ENCODE data around the gene FLT1. TPM values are rescaled to one million over a fixed set of nuclear protein-coding genes. Genes with fewer than 3 reads are reported as not detected.

FLT1 gene
- total RNA-seq, 1 donor from 2014 or later = 0.47 TPM

GRCh38 chr13:28370448-28370847 lies 124.5 kb downstream of the FLT1 start:
- H3K4me1 Mint-ChIP-seq = no peaks in the 10 kb centered on the region
- H3K36me3 ChIP-seq = no peaks in the 10 kb centered on the region

GRCh38 chr13:28358708-28359107 lies 136.2 kb downstream of the FLT1 start:
- Mint-ChIP-seq H3K27ac (no peak overlapping the region), H3K4me3 (no peak overlapping the region), H3K27me3 (ENCODE audit: insufficient read depth, low read depth) (no peaks in the 10 kb centered on the region), H3K9me3 (no peaks in the 10 kb centered on the region), H3K4me1 (peaks cover 3% of the 10 kb centered on the region), H3K36me3 (no peaks in the 10 kb centered on the region)
- Histone ChIP-seq H3K27me3 (no peaks in the 10 kb centered on the region), H3K36me3 (no peaks in the 10 kb centered on the region), H3K9ac (no peak overlapping the region), H3K4me1 (no peaks in the 10 kb centered on the region), H3K4me3 (no peak overlapping the region), H4K20me1 (ENCODE audit: low read depth) (no peaks in the 10 kb centered on the region), H3K4me2 (no peak overlapping the region), H2AFZ (replicated peaks) (no peak overlapping the region), H3K27ac (no peak overlapping the region), H3K9me3 (ENCODE audit: low read depth) (no peaks in the 10 kb centered on the region), H3F3A (ENCODE audit: low read depth) (no peaks in the 10 kb centered on the region), H3K79me2 (ENCODE audit: low read depth) (no peaks in the 10 kb centered on the region)
- DNase-seq (ENCODE audit: low spot score) = no peak
- TF ChIP-seq EZH2 (IDR thresholded peaks at IDR 0.05) = no peak
- TF ChIP-seq EZH2phosphoT487 (IDR thresholded peaks at IDR 0.05) = no peak
- no peak for TF ChIP-seq CTCF (IDR thresholded peaks at IDR 0.05)

More at GRCh38 chr13:28370448-28370847, 124.5 kb downstream of the FLT1 start:
- H3K36me3 Mint-ChIP-seq = no peaks in the 10 kb centered on the region
- H4K20me1 ChIP-seq (ENCODE audit: low read depth) = no peaks in the 10 kb centered on the region
- H3K9me3 Mint-ChIP-seq = no peaks in the 10 kb centered on the region
- H3K4me3 ChIP-seq = no peak overlapping the region
- TF ChIP-seq EZH2 (IDR thresholded peaks at IDR 0.05) = no peak
- no peak for DNase-seq (ENCODE audit: low spot score)
- no peaks in the 10 kb centered on the region for H3K4me1 ChIP-seq
- H3K9me3 ChIP-seq (ENCODE audit: low read depth) = no peaks in the 10 kb centered on the region
- no peaks in the 10 kb centered on the region for H3F3A ChIP-seq (ENCODE audit: low read depth)
- H3K27me3 Mint-ChIP-seq (ENCODE audit: insufficient read depth, low read depth) = peaks cover 6% of the 10 kb centered on the region
- H2AFZ ChIP-seq (replicated peaks) = no peak overlapping the region
- H3K4me3 Mint-ChIP-seq = no peak overlapping the region
- H3K27ac ChIP-seq = no peak overlapping the region
- no peak overlapping the region for H3K9ac ChIP-seq
- no peaks in the 10 kb centered on the region for H3K79me2 ChIP-seq (ENCODE audit: low read depth)
- no peak overlapping the region for H3K27ac Mint-ChIP-seq
- no peaks in the 10 kb centered on the region for H3K27me3 ChIP-seq
- H3K4me2 ChIP-seq = no peak overlapping the region

DNA sequence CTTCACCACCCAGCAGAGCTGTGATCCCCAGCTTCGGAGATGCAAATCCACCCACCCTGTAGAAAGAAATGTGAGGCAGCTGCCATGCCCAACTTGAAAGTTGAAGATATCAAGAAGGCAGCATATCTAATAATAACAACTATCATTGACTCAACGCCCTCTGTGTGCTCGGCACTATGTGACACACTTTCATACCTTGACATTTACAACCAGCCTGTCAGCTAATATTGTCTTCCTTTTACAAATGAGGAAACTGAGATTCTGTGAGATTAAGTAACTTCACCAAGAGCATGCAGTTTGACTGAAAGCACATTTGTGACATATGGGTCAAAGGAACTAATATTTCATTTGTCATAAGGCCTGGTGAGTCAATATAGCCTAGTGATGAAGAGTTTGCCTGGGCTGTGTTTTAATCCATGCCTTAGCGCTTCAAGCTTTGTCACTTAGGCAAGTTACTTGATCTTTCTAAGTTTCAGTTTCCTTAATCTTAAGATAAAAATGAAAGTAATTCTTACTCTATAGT lies 137.0 kb downstream of the FLT1 start:
- no peaks in the 10 kb centered on the region for H3K36me3 ChIP-seq
- no peaks in the 10 kb centered on the region for H3F3A ChIP-seq (ENCODE audit: low read depth)
- no peaks in the 10 kb centered on the region for H4K20me1 ChIP-seq (ENCODE audit: low read depth)
- H3K4me2 ChIP-seq = no peak overlapping the region
- no peaks in the 10 kb centered on the region for H3K9me3 Mint-ChIP-seq
- H3K27ac ChIP-seq = no peak overlapping the region
- no peaks in the 10 kb centered on the region for H3K27me3 ChIP-seq
- no peaks in the 10 kb centered on the region for H3K36me3 Mint-ChIP-seq
- H3K9ac ChIP-seq = no peak overlapping the region
- H3K4me3 ChIP-seq = no peak overlapping the region
- TF ChIP-seq CTCF (IDR thresholded peaks at IDR 0.05) = no peak
- TF ChIP-seq EZH2phosphoT487 (IDR thresholded peaks at IDR 0.05) = no peak
- TF ChIP-seq EZH2 (IDR thresholded peaks at IDR 0.05) = no peak
- H3K27ac Mint-ChIP-seq = no peak overlapping the region
- DNase-seq (ENCODE audit: low spot score) = no peak
- no peaks in the 10 kb centered on the region for H3K9me3 ChIP-seq (ENCODE audit: low read depth)
- H3K4me1 ChIP-seq = no peaks in the 10 kb centered on the region
- H3K4me1 Mint-ChIP-seq = peaks cover 3% of the 10 kb centered on the region
- H3K4me3 Mint-ChIP-seq = no peak overlapping the region
- H3K27me3 Mint-ChIP-seq (ENCODE audit: insufficient read depth, low read depth) = no peaks in the 10 kb centered on the region
- no peak overlapping the region for H2AFZ ChIP-seq (replicated peaks)
- H3K79me2 ChIP-seq (ENCODE audit: low read depth) = no peaks in the 10 kb centered on the region

DNA sequence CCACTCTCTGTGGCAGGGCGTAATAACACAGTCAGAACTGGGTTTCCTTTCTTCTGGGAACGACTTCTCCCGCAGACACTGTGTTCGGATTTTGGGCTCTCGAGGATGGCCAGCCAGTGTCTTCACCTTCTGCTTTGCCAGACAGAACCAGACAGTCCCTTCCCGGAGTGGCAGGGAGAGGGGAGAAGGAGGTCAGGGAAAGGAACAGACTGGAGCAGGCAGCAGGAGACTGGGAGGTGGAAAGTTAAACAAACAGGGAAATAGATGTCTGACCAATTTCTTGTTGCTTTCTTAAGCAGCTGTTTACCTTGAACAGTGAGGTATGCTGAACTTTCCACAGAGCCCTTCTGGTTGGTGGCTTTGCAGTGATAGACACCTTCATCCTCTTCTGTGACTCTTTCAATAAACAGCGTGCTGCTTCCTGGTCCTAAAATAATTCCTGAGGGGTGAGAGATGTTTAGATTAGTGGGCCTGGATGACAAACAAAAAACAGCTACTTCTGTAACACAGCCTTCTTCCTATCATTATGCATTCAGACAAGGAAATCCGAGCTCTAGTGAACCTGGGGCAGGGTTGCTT lies 137.6 kb downstream of the FLT1 start:
- no peaks in the 10 kb centered on the region for H3K36me3 Mint-ChIP-seq
- Histone ChIP-seq H3K4me2 (no peak overlapping the region), H3F3A (ENCODE audit: low read depth) (no peaks in the 10 kb centered on the region), H3K9ac (no peak overlapping the region), H2AFZ (replicated peaks) (peak overlapping the region; percentile 64), H3K4me1 (no peaks in the 10 kb centered on the region), H3K36me3 (no peaks in the 10 kb centered on the region), H3K4me3 (no peak overlapping the region), H3K27ac (no peak overlapping the region), H3K79me2 (ENCODE audit: low read depth) (no peaks in the 10 kb centered on the region), H3K9me3 (ENCODE audit: low read depth) (no peaks in the 10 kb centered on the region), H4K20me1 (ENCODE audit: low read depth) (no peaks in the 10 kb centered on the region), H3K27me3 (no peaks in the 10 kb centered on the region)
- H3K4me1 Mint-ChIP-seq = peaks cover 3% of the 10 kb centered on the region
- TF ChIP-seq CTCF (IDR thresholded peaks at IDR 0.05) (no peak), EZH2 (IDR thresholded peaks at IDR 0.05) (no peak), EZH2phosphoT487 (IDR thresholded peaks at IDR 0.05) (no peak)
- H3K9me3 Mint-ChIP-seq = no peaks in the 10 kb centered on the region
- no peak for DNase-seq (ENCODE audit: low spot score)
- no peak overlapping the region for H3K27ac Mint-ChIP-seq
- no peak overlapping the region for H3K4me3 Mint-ChIP-seq
- H3K27me3 Mint-ChIP-seq (ENCODE audit: insufficient read depth, low read depth) = no peaks in the 10 kb centered on the region

Measured in neural progenitor cell (in vitro differentiated cells).